OCI-LY1 (cell line): Measurements from ENCODE around the gene ANKFY1.

ENCODE experiments used
- EZH2 ChIP-seq: fragments of 200-600 bp; sonication (generic), shearing (Covaris generic); IDR thresholded peaks from 2 replicates; pipeline ENCODE4 v1.8.0; 2017; ENCODE audit warnings: borderline replicate concordance, mixed run types, mild to moderate bottlenecking, antibody characterized with exemption, low read length, moderate library complexity, mixed read lengths
- TF ChIP-seq, protein P1 (sequence below): fragments of 200-600 bp; sonication (generic), shearing (Covaris generic); IDR thresholded peaks from 2 replicates; pipeline ENCODE4 v1.5.1; 2017; ENCODE audit warnings: mild to moderate bottlenecking, antibody characterized with exemption, low read length, moderate library complexity, mixed read lengths

DNA sequence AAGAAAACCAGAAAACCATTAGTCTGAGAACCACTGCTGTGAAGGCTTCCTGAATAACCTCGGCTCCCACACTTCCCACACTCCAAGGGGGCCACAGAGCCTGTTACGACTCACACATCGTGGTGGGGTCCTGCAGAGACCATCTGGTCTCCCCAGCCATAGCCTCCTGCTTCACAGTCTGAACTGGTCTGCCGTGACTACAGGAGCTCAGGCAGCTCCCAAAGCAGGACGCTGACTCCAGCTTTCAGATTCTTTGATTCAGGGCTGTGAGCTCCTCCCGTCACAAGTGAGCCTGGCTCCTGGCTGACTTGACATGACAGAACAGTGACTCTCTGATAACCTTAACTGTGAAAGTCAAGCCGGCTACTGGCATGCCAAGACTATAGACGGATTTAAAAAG, 83.0 kb downstream of the ANKFY1 start:
- TF ChIP-seq, protein P1, sequence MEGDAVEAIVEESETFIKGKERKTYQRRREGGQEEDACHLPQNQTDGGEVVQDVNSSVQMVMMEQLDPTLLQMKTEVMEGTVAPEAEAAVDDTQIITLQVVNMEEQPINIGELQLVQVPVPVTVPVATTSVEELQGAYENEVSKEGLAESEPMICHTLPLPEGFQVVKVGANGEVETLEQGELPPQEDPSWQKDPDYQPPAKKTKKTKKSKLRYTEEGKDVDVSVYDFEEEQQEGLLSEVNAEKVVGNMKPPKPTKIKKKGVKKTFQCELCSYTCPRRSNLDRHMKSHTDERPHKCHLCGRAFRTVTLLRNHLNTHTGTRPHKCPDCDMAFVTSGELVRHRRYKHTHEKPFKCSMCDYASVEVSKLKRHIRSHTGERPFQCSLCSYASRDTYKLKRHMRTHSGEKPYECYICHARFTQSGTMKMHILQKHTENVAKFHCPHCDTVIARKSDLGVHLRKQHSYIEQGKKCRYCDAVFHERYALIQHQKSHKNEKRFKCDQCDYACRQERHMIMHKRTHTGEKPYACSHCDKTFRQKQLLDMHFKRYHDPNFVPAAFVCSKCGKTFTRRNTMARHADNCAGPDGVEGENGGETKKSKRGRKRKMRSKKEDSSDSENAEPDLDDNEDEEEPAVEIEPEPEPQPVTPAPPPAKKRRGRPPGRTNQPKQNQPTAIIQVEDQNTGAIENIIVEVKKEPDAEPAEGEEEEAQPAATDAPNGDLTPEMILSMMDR: no peak
- no peak for TF ChIP-seq EZH2
